HepG2 (cell line): ENCODE data around the gene LTB4R2. TPM values are rescaled to one million over a fixed set of nuclear protein-coding genes. Genes with fewer than 3 reads are reported as not detected.

Source experiments
- FIP1L1 ChIP-seq: fragments of 200-400 bp; formaldehyde crosslinking; IDR thresholded peaks from 2 replicates; pipeline ENCODE4 v1.6.1; 2018; ENCODE audit warnings: low read depth, mild to moderate bottlenecking, low read length, moderate library complexity, borderline replicate concordance; ENCODE audit not compliant: insufficient read depth
- FOXA1 ChIP-seq, 2 experiments: fragments of 450-650 bp in 1 of 2; sonication (generic) in 1 of 2; formaldehyde crosslinking in 1 of 2; IDR thresholded peaks; 2 replicates each; pipeline versions ENCODE4 v1.4.0 to v1.6.1; 2016 to 2020; ENCODE audit warnings: missing genetic modification reagents in 1 of 2
- MAFK ChIP-seq, 2 experiments: IDR thresholded peaks in 1 of 2; conservative IDR thresholded peaks in 1 of 2; 2 replicates each; pipeline ENCODE4 v1.6.1; 2011; ENCODE audit warnings: improper control_type of control experiment in 2 of 2, low read length in 2 of 2
- MZF1 ChIP-seq: sonication (generic); formaldehyde crosslinking; IDR thresholded peaks from 2 replicates; pipeline ENCODE4 v1.8.1; 2023; ENCODE audit warnings: mild to moderate bottlenecking, missing genetic modification reagents, borderline replicate concordance
- NFKBIZ ChIP-seq: IDR thresholded peaks from 2 replicates; pipeline ENCODE4 v1.6.1; 2018; ENCODE audit warnings: missing genetic modification reagents, missing compliant biosample characterization
- RBM22 ChIP-seq: fragments of 200-400 bp; formaldehyde crosslinking; optimal IDR thresholded peaks from 2 replicates; pipeline ENCODE3; 2017; ENCODE audit warnings: mild to moderate bottlenecking, low read length, moderate library complexity
- SRSF4 ChIP-seq: fragments of 200-400 bp; formaldehyde crosslinking; IDR thresholded peaks from one replicate; pipeline ENCODE4 v1.6.1; 2018; ENCODE audit warnings: mild to moderate bottlenecking, low read depth, low read length, moderate library complexity; ENCODE audit not compliant: poor library complexity, severe bottlenecking
- TAF15 ChIP-seq: fragments of 200-400 bp; formaldehyde crosslinking; IDR thresholded peaks from one replicate; pipeline ENCODE4 v1.6.1; 2018; ENCODE audit warnings: mild to moderate bottlenecking, low read depth, low read length; ENCODE audit not compliant: poor library complexity, severe bottlenecking
- TSC22D2 ChIP-seq: sonication (generic); formaldehyde crosslinking; IDR thresholded peaks from 2 replicates; pipeline ENCODE4 v1.5.1; 2020; ENCODE audit warnings: missing genetic modification reagents, mild to moderate bottlenecking, borderline replicate concordance
- ZNF143 ChIP-seq: sonication (generic); formaldehyde crosslinking; IDR thresholded peaks from 2 replicates; pipeline ENCODE4 v1.4.0; 2020; ENCODE audit warnings: missing genetic modification reagents
- ZNF207 ChIP-seq: fragments of 450-650 bp; IDR thresholded peaks from 2 replicates; pipeline ENCODE4 v1.6.1; 2016; ENCODE audit warnings: antibody characterized with exemption, borderline replicate concordance
- ZNF350 ChIP-seq: sonication (generic); formaldehyde crosslinking; IDR thresholded peaks from 2 replicates; pipeline ENCODE4 v1.4.0; 2020; ENCODE audit warnings: mild to moderate bottlenecking, low read depth, missing genetic modification reagents, borderline replicate concordance
- ZNF563 ChIP-seq: sonication (generic); formaldehyde crosslinking; IDR thresholded peaks from 2 replicates; pipeline ENCODE4 v1.8.0; 2022; ENCODE audit warnings: mild to moderate bottlenecking, moderate library complexity, missing genetic modification reagents
- ZNF577 ChIP-seq: sonication (generic); formaldehyde crosslinking; IDR thresholded peaks from 2 replicates; pipeline ENCODE4 v1.4.0; 2020; ENCODE audit warnings: mild to moderate bottlenecking, low read depth, missing genetic modification reagents, borderline replicate concordance
- ZNF598 ChIP-seq: sonication (generic); formaldehyde crosslinking; IDR thresholded peaks from 2 replicates; pipeline ENCODE4 v1.5.1; 2020; ENCODE audit warnings: mild to moderate bottlenecking, missing genetic modification reagents, borderline replicate concordance
- ZNF660 ChIP-seq: sonication (generic); formaldehyde crosslinking; IDR thresholded peaks from 2 replicates; pipeline ENCODE4 v1.5.1; 2020; ENCODE audit warnings: mild to moderate bottlenecking, low read depth, missing genetic modification reagents, borderline replicate concordance
- ZNF75D ChIP-seq: sonication (generic); formaldehyde crosslinking; IDR thresholded peaks from 2 replicates; pipeline ENCODE4 v1.8.1; 2023; ENCODE audit warnings: missing genetic modification reagents, mild to moderate bottlenecking, borderline replicate concordance
- ZNF850 ChIP-seq: sonication (generic); formaldehyde crosslinking; conservative IDR thresholded peaks from 2 replicates; pipeline ENCODE4 v1.9.0; 2021; ENCODE audit warnings: mild to moderate bottlenecking, missing genetic modification reagents
- ZSCAN30 ChIP-seq: sonication (generic); formaldehyde crosslinking; IDR thresholded peaks from 2 replicates; pipeline ENCODE4 v1.5.0; 2020; ENCODE audit warnings: mild to moderate bottlenecking, missing genetic modification reagents
- polyA plus RNA-seq, 8 experiments: library from polyadenylated mRNA; depleted of rRNA in 3 of 8; stranded (reverse) in 7 of 8; unstranded in 1 of 8; fragments of >200 nt; fragmentation: Illumina TruSeq in 4 of 8; extraction: Trizol in 4 of 8; gene quantifications; 2 replicates each; pipeline versions ENCODE4 v1.2.1 to v1.2.3, GENCODE V29; 2011 to 2016; ENCODE audit warnings: low read depth in 4 of 8, missing spikeins in 1 of 8, mixed read lengths in 1 of 8; ENCODE audit not compliant: insufficient read depth in 1 of 8
- total RNA-seq, 5 experiments: library from RNA; depleted of rRNA; stranded (reverse); fragments of >200 nt; fragmentation: Illumina TruSeq; extraction: Trizol; gene quantifications; 2 replicates each; pipeline ENCODE4 v1.2.3, GENCODE V29; 2016; ENCODE audit warnings: low read depth in 1 of 5
- TF ChIP-seq, protein P1 (sequence below): IDR thresholded peaks from 2 replicates; pipeline ENCODE4 v1.6.1; 2016
- TF ChIP-seq, protein P2 (sequence below): IDR thresholded peaks from 2 replicates; pipeline ENCODE4 v1.6.1; 2016; ENCODE audit warnings: low read depth
- TF ChIP-seq, protein P3 (sequence below): sonication (generic); formaldehyde crosslinking; IDR thresholded peaks from 2 replicates; pipeline ENCODE4 v1.9.0; 2021; ENCODE audit warnings: missing genetic modification reagents, mild to moderate bottlenecking, borderline replicate concordance
- TF ChIP-seq, protein P4 (sequence below): sonication (generic); formaldehyde crosslinking; IDR thresholded peaks from 2 replicates; pipeline ENCODE4 v1.8.0; 2022; ENCODE audit warnings: low read depth, missing genetic modification reagents

The LTB4R2 gene
- total and polyA plus RNA-seq, 2 of the 13 experiments (the other 11 are each of a cell fraction or from before 2014, with no cell fraction given), result 3.9 to 6.9 TPM

DNA sequence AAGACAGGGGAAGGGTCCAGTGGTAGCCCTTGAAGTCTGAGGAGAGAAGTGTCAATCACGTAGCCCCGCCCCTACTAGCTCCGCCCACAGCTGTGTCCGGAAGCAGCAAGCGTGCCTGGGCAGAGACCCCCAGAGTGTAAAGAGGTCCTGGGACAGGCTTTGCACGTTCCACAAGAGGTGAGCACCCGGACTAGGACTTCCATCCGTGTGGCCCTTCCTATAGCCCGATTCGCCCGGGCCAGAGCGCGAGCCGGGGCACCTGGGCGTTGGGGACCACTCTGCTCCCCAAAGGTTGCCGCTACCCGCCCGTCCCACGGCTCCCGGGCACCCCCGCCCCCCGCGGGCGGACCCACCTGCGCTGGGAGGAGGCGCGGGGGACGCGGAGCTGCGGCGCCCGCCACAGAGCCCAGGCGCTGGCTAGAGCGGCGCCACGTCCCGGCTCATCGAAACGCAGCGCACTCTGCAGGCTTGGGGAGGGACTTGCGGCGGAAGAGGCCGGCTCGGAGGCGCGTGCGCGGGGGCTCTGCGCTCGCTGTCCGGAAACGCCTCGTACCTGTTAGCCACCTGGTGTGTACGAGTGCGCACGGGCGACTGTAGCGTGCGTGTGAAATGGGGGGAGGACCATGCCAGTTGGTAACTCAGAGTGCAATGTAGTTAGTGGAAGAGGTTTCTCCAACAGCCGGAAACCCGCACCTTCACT is 38.7 kb upstream of the LTB4R2 start, which contains the start of gene RABGGTA (continued):
- TF ChIP-seq, protein P1, sequence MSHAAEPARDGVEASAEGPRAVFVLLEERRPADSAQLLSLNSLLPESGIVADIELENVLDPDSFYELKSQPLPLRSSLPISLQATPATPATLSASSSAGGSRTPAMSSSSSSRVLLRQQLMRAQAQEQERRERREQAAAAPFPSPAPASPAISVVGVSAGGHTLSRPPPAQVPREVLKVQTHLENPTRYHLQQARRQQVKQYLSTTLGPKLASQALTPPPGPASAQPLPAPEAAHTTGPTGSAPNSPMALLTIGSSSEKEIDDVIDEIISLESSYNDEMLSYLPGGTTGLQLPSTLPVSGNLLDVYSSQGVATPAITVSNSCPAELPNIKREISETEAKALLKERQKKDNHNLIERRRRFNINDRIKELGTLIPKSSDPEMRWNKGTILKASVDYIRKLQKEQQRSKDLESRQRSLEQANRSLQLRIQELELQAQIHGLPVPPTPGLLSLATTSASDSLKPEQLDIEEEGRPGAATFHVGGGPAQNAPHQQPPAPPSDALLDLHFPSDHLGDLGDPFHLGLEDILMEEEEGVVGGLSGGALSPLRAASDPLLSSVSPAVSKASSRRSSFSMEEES, result peak; percentile 92
- TF ChIP-seq RBM22 (peak; percentile 77), MAFK (conservative IDR thresholded peaks at IDR 0.05 in 1 of 2, IDR thresholded peaks at IDR 0.05 in 1 of 2; ENCODE audit: low read length in 2 of 2) (peak in 1 of 2 experiments; percentile 14; a peak in 2 of 4 replicates), ZNF207 (no peak), SRSF4 (peak; percentile 97), ZNF75D (CRISPR knock-in tag) (peak; percentile 87; the same call in 1 of the 2 replicates), NFKBIZ (peak; percentile 97), ZNF350 (CRISPR knock-in tag) (peak; percentile 96), FIP1L1 (peak; percentile 99), ZNF143 (CRISPR knock-in tag) (peak; percentile 79), ZNF563 (CRISPR knock-in tag) (peak; percentile 99), ZSCAN30 (CRISPR knock-in tag) (peak; percentile 74; the same call in 1 of the 2 replicates), MZF1 (CRISPR knock-in tag) (peak; percentile 98), TAF15 (peak; percentile 97), TSC22D2 (CRISPR knock-in tag) (peak; percentile 91), ZNF598 (CRISPR knock-in tag) (peak; percentile 99), ZNF577 (peak; percentile 96; the same call in 1 of the 2 replicates), ZNF850 (no peak), ZNF660 (CRISPR knock-in tag) (peak; percentile 90), FOXA1 (IDR thresholded peaks at IDR 0.05) (no peak), FOXA1 (CRISPR knock-in tag; IDR thresholded peaks at IDR 0.05) (peak; percentile 84)
- TF ChIP-seq, protein P2, sequence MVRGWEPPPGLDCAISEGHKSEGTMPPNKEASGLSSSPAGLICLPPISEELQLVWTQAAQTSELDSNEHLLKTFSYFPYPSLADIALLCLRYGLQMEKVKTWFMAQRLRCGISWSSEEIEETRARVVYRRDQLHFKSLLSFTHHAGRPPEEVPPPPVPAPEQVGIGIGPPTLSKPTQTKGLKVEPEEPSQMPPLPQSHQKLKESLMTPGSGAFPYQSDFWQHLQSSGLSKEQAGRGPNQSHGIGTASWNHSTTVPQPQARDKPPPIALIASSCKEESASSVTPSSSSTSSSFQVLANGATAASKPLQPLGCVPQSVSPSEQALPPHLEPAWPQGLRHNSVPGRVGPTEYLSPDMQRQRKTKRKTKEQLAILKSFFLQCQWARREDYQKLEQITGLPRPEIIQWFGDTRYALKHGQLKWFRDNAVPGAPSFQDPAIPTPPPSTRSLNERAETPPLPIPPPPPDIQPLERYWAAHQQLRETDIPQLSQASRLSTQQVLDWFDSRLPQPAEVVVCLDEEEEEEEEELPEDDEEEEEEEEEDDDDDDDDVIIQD, result peak; percentile 100
- TF ChIP-seq, protein P3, sequence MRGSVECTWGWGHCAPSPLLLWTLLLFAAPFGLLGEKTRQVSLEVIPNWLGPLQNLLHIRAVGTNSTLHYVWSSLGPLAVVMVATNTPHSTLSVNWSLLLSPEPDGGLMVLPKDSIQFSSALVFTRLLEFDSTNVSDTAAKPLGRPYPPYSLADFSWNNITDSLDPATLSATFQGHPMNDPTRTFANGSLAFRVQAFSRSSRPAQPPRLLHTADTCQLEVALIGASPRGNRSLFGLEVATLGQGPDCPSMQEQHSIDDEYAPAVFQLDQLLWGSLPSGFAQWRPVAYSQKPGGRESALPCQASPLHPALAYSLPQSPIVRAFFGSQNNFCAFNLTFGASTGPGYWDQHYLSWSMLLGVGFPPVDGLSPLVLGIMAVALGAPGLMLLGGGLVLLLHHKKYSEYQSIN, result no peak
- TF ChIP-seq, protein P4, sequence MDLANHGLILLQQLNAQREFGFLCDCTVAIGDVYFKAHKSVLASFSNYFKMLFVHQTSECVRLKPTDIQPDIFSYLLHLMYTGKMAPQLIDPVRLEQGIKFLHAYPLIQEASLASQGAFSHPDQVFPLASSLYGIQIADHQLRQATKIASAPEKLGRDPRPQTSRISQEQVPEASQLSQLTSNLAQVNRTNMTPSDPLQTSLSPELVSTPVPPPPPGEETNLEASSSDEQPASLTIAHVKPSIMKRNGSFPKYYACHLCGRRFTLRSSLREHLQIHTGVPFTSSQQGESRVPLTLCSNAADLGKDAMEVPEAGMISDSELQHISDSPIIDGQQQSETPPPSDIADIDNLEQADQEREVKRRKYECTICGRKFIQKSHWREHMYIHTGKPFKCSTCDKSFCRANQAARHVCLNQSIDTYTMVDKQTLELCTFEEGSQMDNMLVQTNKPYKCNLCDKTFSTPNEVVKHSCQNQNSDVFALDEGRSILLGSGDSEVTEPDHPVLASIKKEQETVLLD (CRISPR knock-in tag), result peak; percentile 97
